Hepatocyte (in vitro differentiated cells): Measurements from ENCODE around the gene TPM3. TPM values are rescaled to one million over a fixed set of nuclear protein-coding genes. Genes with fewer than 3 reads are reported as not detected.

Experiments used
- DNase-seq: peaks from one replicate; pipeline ENCODE4 v3.0.0-alpha.2; 2016; ENCODE audit warnings: low spot score
- H2AFZ ChIP-seq: fragments of 200-600 bp; sonication (generic); 2 replicates; pipeline ENCODE4 v1.6.0; 2016; ENCODE audit warnings: antibody characterized with exemption, mild to moderate bottlenecking
- H3K27ac ChIP-seq: fragments of 200-600 bp; sonication (generic); 2 replicates; pipeline ENCODE4 v1.5.1; 2016; ENCODE audit warnings: mild to moderate bottlenecking
- H3K27me3 ChIP-seq: fragments of 200-600 bp; sonication (generic); 2 replicates; pipeline ENCODE4 v1.6.1; 2016
- H3K36me3 ChIP-seq: fragments of 200-600 bp; sonication (generic); replicated peaks from 2 replicates; pipeline ENCODE4 v1.5.1; 2016; ENCODE audit warnings: low read depth; ENCODE audit not compliant: insufficient read depth
- H3K4me1 ChIP-seq: fragments of 200-600 bp; sonication (generic); 2 replicates; pipeline ENCODE4 v1.5.1; 2016; ENCODE audit warnings: mild to moderate bottlenecking, moderate library complexity; ENCODE audit not compliant: insufficient read depth
- H3K4me2 ChIP-seq: fragments of 200-600 bp; sonication (generic); 2 replicates; pipeline ENCODE4 v1.6.0; 2016
- H3K4me3 ChIP-seq: fragments of 200-600 bp; sonication (generic); 2 replicates; pipeline ENCODE4 v1.5.1; 2016; ENCODE audit warnings: mild to moderate bottlenecking
- H3K79me2 ChIP-seq: fragments of 200-600 bp; sonication (generic); 2 replicates; pipeline ENCODE4 v1.6.0; 2017; ENCODE audit warnings: mild to moderate bottlenecking
- H3K9me2 ChIP-seq: fragments of 200-600 bp; sonication (generic); replicated peaks from 2 replicates; pipeline ENCODE4 v1.6.0; 2017; ENCODE audit warnings: mild to moderate bottlenecking; ENCODE audit not compliant: insufficient read depth
- H3K9me3 ChIP-seq: fragments of 200-600 bp; sonication (generic); 2 replicates; pipeline ENCODE4 v1.5.1; 2016; ENCODE audit warnings: low read depth, mild to moderate bottlenecking
- H4K20me1 ChIP-seq: fragments of 200-600 bp; sonication (generic); 2 replicates; pipeline ENCODE4 v1.6.0; 2016; ENCODE audit warnings: mild to moderate bottlenecking; ENCODE audit not compliant: insufficient read depth, poor library complexity, severe bottlenecking
- CTCF ChIP-seq: fragments of 200-600 bp; sonication (generic); IDR thresholded peaks from 2 replicates; pipeline ENCODE4 v1.5.1; 2016; ENCODE audit warnings: antibody characterized with exemption, mild to moderate bottlenecking; ENCODE audit not compliant: poor library complexity
- EZH2 ChIP-seq: fragments of 200-600 bp; sonication (generic); IDR thresholded peaks from 2 replicates; pipeline ENCODE4 v1.6.1; 2016; ENCODE audit warnings: antibody characterized with exemption, mild to moderate bottlenecking, borderline replicate concordance
- EZH2phosphoT487 ChIP-seq: fragments of 200-600 bp; sonication (generic); IDR thresholded peaks from one replicate; pipeline ENCODE4 v1.6.1; 2018; ENCODE audit warnings: antibody characterized with exemption, mild to moderate bottlenecking, low read depth, moderate library complexity; ENCODE audit not compliant: unreplicated experiment, severe bottlenecking
- WGBS: methylation state at CpG from one replicate; pipeline ENCODE4 v1.1.6; 2016; ENCODE audit warnings: low lambda C conversion rate; ENCODE audit errors: missing lambda C conversion rate; 5-methylcytosine and 5-hydroxymethylcytosine counted together
- polyA plus RNA-seq: library from polyadenylated mRNA; unstranded; fragments of >200 nt; fragmentation: Nextera tagmentation; extraction: Ambion mirVana; gene quantifications from 2 replicates; pipeline ENCODE4 v1.2.1, GENCODE V29; 2016
- total RNA-seq: library from RNA; depleted of rRNA; stranded (reverse); fragments of >200 nt; gene quantifications from 2 replicates; pipeline ENCODE4 v1.2.3, GENCODE V29; 2014

TPM3 gene
- total and polyA plus RNA-seq, 2 experiments from 2014 or later = 321 to 440 TPM

- no peak for DNase-seq
- 98% methylated on average over 2 of the region's 2 CpGs for WGBS
These were observed 45.9 kb downstream of the TPM3 start for GRCh38 chr1:154145986-154146385.

GRCh38 chr1:154142358-154142757 is 49.5 kb downstream of the TPM3 start:
- no peaks in the 10 kb centered on the region for H3K9me2 ChIP-seq
- H4K20me1 ChIP-seq = no peaks in the 10 kb centered on the region
- H3K27ac ChIP-seq = no peak overlapping the region
- no peaks in the 10 kb centered on the region for H3K27me3 ChIP-seq
- no peak overlapping the region for H3K4me2 ChIP-seq
- WGBS = 89% methylated on average over 6 of the region's 6 CpGs
- no peak overlapping the region for H2AFZ ChIP-seq
- no peak overlapping the region for H3K4me3 ChIP-seq
- DNase-seq = no peak
- H3K36me3 ChIP-seq = no peaks in the 10 kb centered on the region
- no peaks in the 10 kb centered on the region for H3K9me3 ChIP-seq
- H3K79me2 ChIP-seq = no peaks in the 10 kb centered on the region
- no peaks in the 10 kb centered on the region for H3K4me1 ChIP-seq
- TF ChIP-seq EZH2 (no peak), CTCF (no peak)

More at GRCh38 chr1:154145986-154146385, 45.9 kb downstream of the TPM3 start:
- H3K4me3 ChIP-seq = no peak overlapping the region
- no peaks in the 10 kb centered on the region for H3K9me2 ChIP-seq
- TF ChIP-seq EZH2phosphoT487 (no peak), CTCF (peak; percentile 9), EZH2 (no peak)
- H3K9me3 ChIP-seq = no peaks in the 10 kb centered on the region
- no peaks in the 10 kb centered on the region for H3K36me3 ChIP-seq
- H3K27ac ChIP-seq = no peak overlapping the region
- no peaks in the 10 kb centered on the region for H3K79me2 ChIP-seq
- no peaks in the 10 kb centered on the region for H3K4me1 ChIP-seq
- H2AFZ ChIP-seq = no peak overlapping the region
- no peaks in the 10 kb centered on the region for H4K20me1 ChIP-seq
- no peaks in the 10 kb centered on the region for H3K27me3 ChIP-seq
- no peak overlapping the region for H3K4me2 ChIP-seq

DNA sequence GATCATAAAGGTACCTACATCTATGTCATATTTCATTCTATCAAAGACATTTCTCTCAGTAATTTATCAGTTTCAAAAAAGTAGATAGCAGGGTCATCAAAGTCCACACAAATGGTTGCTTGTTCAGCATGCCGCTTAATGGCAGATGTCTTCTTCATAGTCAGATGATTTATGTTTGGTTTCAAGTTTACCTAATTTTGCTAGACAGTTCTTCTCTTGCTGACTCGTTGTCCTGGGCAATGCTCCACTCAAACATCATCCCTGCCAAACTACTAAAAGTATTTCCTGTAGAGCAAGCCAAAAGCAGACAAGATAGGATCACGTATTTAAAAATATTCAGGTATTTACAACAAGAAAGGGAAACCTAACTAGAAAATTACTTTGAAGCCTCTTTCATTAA is 50.7 kb downstream of the TPM3 start:
- TF ChIP-seq EZH2 (no peak), EZH2phosphoT487 (no peak), CTCF (no peak)

GRCh38 chr1:154137888-154138287 is 54.0 kb downstream of the TPM3 start:
- no peaks in the 10 kb centered on the region for H3K9me2 ChIP-seq
- H3K4me3 ChIP-seq = no peak overlapping the region
- TF ChIP-seq EZH2phosphoT487 (no peak), EZH2 (no peak), CTCF (no peak)
- no peaks in the 10 kb centered on the region for H3K36me3 ChIP-seq
- no peak overlapping the region for H2AFZ ChIP-seq
- H3K4me1 ChIP-seq = no peaks in the 10 kb centered on the region
- WGBS = 82% methylated on average over 3 of the region's 3 CpGs
- no peak overlapping the region for H3K27ac ChIP-seq
- H3K4me2 ChIP-seq = no peak overlapping the region
- H3K79me2 ChIP-seq = no peaks in the 10 kb centered on the region
- H3K27me3 ChIP-seq = no peaks in the 10 kb centered on the region
- DNase-seq = no peak
- no peaks in the 10 kb centered on the region for H4K20me1 ChIP-seq
- H3K9me3 ChIP-seq = no peaks in the 10 kb centered on the region

More for the DNA sequence above, 50.7 kb downstream of the TPM3 start:
- no peak for DNase-seq
- Histone ChIP-seq H3K9me3 (no peaks in the 10 kb centered on the region), H3K4me2 (no peak overlapping the region), H3K27ac (no peak overlapping the region), H3K4me3 (no peak overlapping the region), H2AFZ (no peak overlapping the region), H3K36me3 (no peaks in the 10 kb centered on the region), H3K4me1 (no peaks in the 10 kb centered on the region), H3K9me2 (no peaks in the 10 kb centered on the region), H3K27me3 (no peaks in the 10 kb centered on the region), H3K79me2 (no peaks in the 10 kb centered on the region), H4K20me1 (no peaks in the 10 kb centered on the region)
- WGBS = 71% methylated on average over 3 of the region's 3 CpGs
